ENCODE measurements around the gene MEF2C. TPM values are rescaled to one million over a fixed set of nuclear protein-coding genes. Genes with fewer than 3 reads are reported as not detected.

Gene MEF2C
- total and polyA plus RNA-seq, 2 of the 13 experiments (the other 11 are each of a cell fraction or from before 2014, with no cell fraction given): 0.02 TPM; not detected in 1

DNA sequence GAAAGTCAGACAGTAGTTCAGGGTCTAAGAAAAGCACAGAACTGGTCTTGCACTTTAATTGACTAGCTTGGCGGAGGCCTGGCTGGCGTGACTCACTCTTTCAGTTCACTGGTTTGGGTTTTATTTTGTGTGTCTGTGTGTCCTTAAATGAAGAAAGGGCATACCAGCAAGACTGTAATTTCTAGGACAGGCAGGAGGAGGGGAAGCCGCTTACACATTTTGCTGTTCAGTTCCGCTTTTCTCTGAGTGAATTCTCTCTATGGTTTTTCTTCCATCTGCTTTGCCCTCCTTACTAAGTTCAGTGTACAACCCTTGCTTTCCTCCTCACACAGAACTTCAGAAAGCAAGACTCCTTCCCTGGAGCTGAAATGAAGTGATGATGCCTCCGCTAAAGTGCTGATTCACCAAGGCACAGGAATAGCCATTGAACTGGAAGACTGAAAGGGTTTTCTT lies 150.8 kb downstream of the MEF2C start:
- no peak overlapping the region for H3K4me3 ChIP-seq (replicated peaks in 1 of 3; ENCODE audit: insufficient read depth in 1 of 3, low read depth in 2 of 3, low read length in 3 of 3)
- TF ChIP-seq ZNF251 (CRISPR knock-in tag; IDR thresholded peaks at IDR 0.05): no peak
- TF ChIP-seq ZNF614 (CRISPR knock-in tag; IDR thresholded peaks at IDR 0.05; ENCODE audit: borderline replicate concordance): no peak
- no peak for TF ChIP-seq KDM4B (CRISPR knock-in tag; IDR thresholded peaks at IDR 0.05)
- no peak for TF ChIP-seq ARID2 (CRISPR knock-in tag; IDR thresholded peaks at IDR 0.05; ENCODE audit: borderline replicate concordance)
- TF ChIP-seq KLF9 (CRISPR knock-in tag; IDR thresholded peaks at IDR 0.05; ENCODE audit: low read depth): no peak
- TF ChIP-seq, protein P1, sequence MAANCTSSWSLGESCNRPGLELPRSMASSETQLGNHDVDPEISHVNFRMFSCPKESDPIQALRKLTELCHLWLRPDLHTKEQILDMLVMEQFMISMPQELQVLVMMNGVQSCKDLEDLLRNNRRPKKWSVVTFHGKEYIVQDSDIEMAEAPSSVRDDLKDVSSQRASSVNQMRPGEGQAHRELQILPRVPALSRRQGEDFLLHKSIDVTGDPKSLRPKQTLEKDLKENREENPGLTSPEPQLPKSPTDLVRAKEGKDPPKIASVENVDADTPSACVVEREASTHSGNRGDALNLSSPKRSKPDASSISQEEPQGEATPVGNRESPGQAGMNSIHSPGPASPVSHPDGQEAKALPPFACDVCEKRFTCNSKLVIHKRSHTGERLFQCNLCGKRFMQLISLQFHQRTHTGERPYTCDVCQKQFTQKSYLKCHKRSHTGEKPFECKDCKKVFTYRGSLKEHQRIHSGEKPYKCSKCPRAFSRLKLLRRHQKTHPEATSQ (CRISPR knock-in tag; IDR thresholded peaks at IDR 0.05; ENCODE audit: borderline replicate concordance): no peak
- TF ChIP-seq MLLT10 (CRISPR knock-in tag; IDR thresholded peaks at IDR 0.05): no peak
- H3K4me1 ChIP-seq (ENCODE audit: insufficient read depth, low read length): no peaks in the 10 kb centered on the region
- H3K4me2 ChIP-seq (ENCODE audit: low read depth, low read length): no peak overlapping the region
- no peak overlapping the region for H3K27ac ChIP-seq (ENCODE audit: extremely low read length, insufficient read depth, low read length)
- ChIA-PET CTCF (ENCODE audit: low intra/inter-chr PET ratio, low total read pairs) (no interaction called here), POLR2A (no interaction called here)
- no peak for ATAC-seq
- H2AFZ ChIP-seq (ENCODE audit: low read length): no peak overlapping the region
- intact Hi-C loops (cut with micrococcal nuclease; ENCODE audit: unreplicated experiment): no loop called here
- H4K20me1 ChIP-seq (ENCODE audit: insufficient read depth, low read length): no peaks in the 10 kb centered on the region
- 25% methylated on average over 5 of the region's 5 CpGs for WGBS (ENCODE audit: low lambda C conversion rate)
- no TSS peak for BruUV-seq (replicated peaks)
- H3K27me3 ChIP-seq (ENCODE audit: control insufficient read depth in 1 of 2, insufficient read depth in 2 of 2, low read length in 2 of 2): peaks cover 0 to 6% of the 10 kb centered on the region in 2 experiments; a peak in 1 of 5 replicates
- no peak for FAIRE-seq
- in situ Hi-C loops (cut with HindIII; ENCODE audit: extremely low pct_ligation_motif_present, low pct_unique_long_range_greater_than_20kb): loop anchor here (10.0 kb wide), 1 partner anchor 1533 kb away; no protein-coding TSS in a partner anchor
- no peaks in the 10 kb centered on the region for H3K9me3 ChIP-seq (ENCODE audit: low read length)
- no peaks in the 10 kb centered on the region for H3K36me3 ChIP-seq (replicated peaks in 1 of 2; ENCODE audit: control insufficient read depth in 1 of 2, insufficient read depth in 2 of 2, low read length in 2 of 2)
- no peak overlapping the region for H3K9ac ChIP-seq (ENCODE audit: insufficient read depth, low read depth, low read length)
- no peak for DNase-seq (ENCODE audit: low spot score)
- no peaks in the 10 kb centered on the region for H3K79me2 ChIP-seq (ENCODE audit: insufficient read depth, low read length)

DNA sequence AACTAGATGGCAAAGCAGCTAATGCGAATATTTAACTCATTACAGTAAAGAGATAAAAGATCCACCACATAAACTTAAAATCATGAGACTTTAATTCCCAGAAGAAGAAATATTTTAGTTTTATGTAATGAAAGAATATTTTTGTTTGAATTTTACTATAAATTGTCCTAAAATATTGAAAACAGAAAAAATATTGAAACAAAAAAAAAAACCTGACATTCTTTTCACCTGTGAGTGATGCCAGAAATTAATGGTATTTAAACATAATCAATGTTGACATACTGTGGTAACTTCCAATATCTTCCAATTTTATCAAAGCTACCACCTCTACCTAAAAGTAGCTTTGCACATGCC lies 153.2 kb downstream of the MEF2C start:
- TF ChIP-seq, protein P2, sequence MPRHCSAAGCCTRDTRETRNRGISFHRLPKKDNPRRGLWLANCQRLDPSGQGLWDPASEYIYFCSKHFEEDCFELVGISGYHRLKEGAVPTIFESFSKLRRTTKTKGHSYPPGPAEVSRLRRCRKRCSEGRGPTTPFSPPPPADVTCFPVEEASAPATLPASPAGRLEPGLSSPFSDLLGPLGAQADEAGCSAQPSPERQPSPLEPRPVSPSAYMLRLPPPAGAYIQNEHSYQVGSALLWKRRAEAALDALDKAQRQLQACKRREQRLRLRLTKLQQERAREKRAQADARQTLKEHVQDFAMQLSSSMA (CRISPR knock-in tag; IDR thresholded peaks at IDR 0.05): no peak
- in situ Hi-C loops (cut with HindIII; ENCODE audit: extremely low pct_ligation_motif_present, low pct_unique_long_range_greater_than_20kb): loop anchor here (10.0 kb wide), 2 partner anchors 1455 to 1535 kb away; no protein-coding TSS in a partner anchor
- intact Hi-C loops (cut with micrococcal nuclease; ENCODE audit: unreplicated experiment): loop anchor here (1.0 to 5.0 kb wide), 5 partner anchors 582 to 1705 kb away; no protein-coding TSS in a partner anchor
- ChIA-PET POLR2A (no interaction called here), CTCF (ENCODE audit: low intra/inter-chr PET ratio, low total read pairs) (interaction anchor here (1.5 to 3.0 kb wide), 4 partner anchors 949 to 1704 kb away, joined by 6 to 10 read pairs (median 6); no protein-coding TSS in a partner anchor)
- Histone ChIP-seq H3K79me2 (ENCODE audit: insufficient read depth, low read length) (no peaks in the 10 kb centered on the region), H3K27ac (ENCODE audit: extremely low read length, insufficient read depth, low read length) (no peak overlapping the region), H3K4me3 (replicated peaks in 1 of 3; ENCODE audit: insufficient read depth in 1 of 3, low read depth in 2 of 3, low read length in 3 of 3) (no peak overlapping the region), H4K20me1 (ENCODE audit: insufficient read depth, low read length) (no peaks in the 10 kb centered on the region), H3K27me3 (ENCODE audit: control insufficient read depth in 1 of 2, insufficient read depth in 2 of 2, low read length in 2 of 2) (peaks cover 0 to 6% of the 10 kb centered on the region in 2 experiments; a peak in 1 of 5 replicates), H3K4me1 (ENCODE audit: insufficient read depth, low read length) (no peaks in the 10 kb centered on the region), H3K9me3 (ENCODE audit: low read length) (no peaks in the 10 kb centered on the region), H3K4me2 (ENCODE audit: low read depth, low read length) (no peak overlapping the region), H3K36me3 (replicated peaks in 1 of 2; ENCODE audit: control insufficient read depth in 1 of 2, insufficient read depth in 2 of 2, low read length in 2 of 2) (no peaks in the 10 kb centered on the region), H3K9ac (ENCODE audit: insufficient read depth, low read depth, low read length) (no peak overlapping the region), H2AFZ (ENCODE audit: low read length) (no peak overlapping the region)
- no peak for DNase-seq (ENCODE audit: low spot score)
- FAIRE-seq: no peak
- BruUV-seq (replicated peaks): no TSS peak
- no peak for ATAC-seq
- 7% methylated on average over 1 of the region's 1 CpG for WGBS (ENCODE audit: low lambda C conversion rate)
